ENCODE data around the gene FIZ1.

Gene FIZ1

GRCh38 chr19:55566823-55567222 lies 32.5 kb downstream of the FIZ1 start:
- no peak for DNase-seq

GRCh38 chr19:55563261-55563690 lies 36.0 kb downstream of the FIZ1 start:
- DNase-seq = peak; percentile 52

GRCh38 chr19:55559684-55560083 lies 39.6 kb downstream of the FIZ1 start:
- DNase-seq = no peak

GRCh38 chr19:55554741-55555152 lies 44.6 kb downstream of the FIZ1 start:
- no peak for DNase-seq

- DNase-seq = no peak
Observed at GRCh38 chr19:55554302-55554701, 45.0 kb downstream of the FIZ1 start.

- DNase-seq = no peak
Observed at GRCh38 chr19:55553217-55554182, 45.8 kb downstream of the FIZ1 start.

GRCh38 chr19:55552620-55553019 lies 46.7 kb downstream of the FIZ1 start:
- no peak for DNase-seq

GRCh38 chr19:55552206-55552605 lies 47.1 kb downstream of the FIZ1 start:
- DNase-seq = peak; percentile 39

- no peak for DNase-seq
Observed at GRCh38 chr19:55550321-55550650, 49.0 kb downstream of the FIZ1 start.

- DNase-seq = no peak
Observed at GRCh38 chr19:55549500-55550320, 49.6 kb downstream of the FIZ1 start.

GRCh38 chr19:55546822-55547614 lies 52.3 kb downstream of the FIZ1 start:
- no peak for DNase-seq

GRCh38 chr19:55546011-55546410 lies 53.3 kb downstream of the FIZ1 start:
- no peak for DNase-seq

GRCh38 chr19:55545443-55545842 lies 53.9 kb downstream of the FIZ1 start, which contains the start of gene SBK3:
SBK3 (minus strand) TSS chr19:55545543; CDS start chr19:55545543, 0 bp downstream.
- DNase-seq = no peak

GRCh38 chr19:55544776-55545439 lies 54.4 kb downstream of the FIZ1 start:
- DNase-seq = no peak

- no peak for DNase-seq
Observed at GRCh38 chr19:55544014-55544413, 55.3 kb downstream of the FIZ1 start.

- no peak for DNase-seq
Observed at GRCh38 chr19:55543567-55543966, 55.8 kb downstream of the FIZ1 start.

- no peak for DNase-seq
Observed at GRCh38 chr19:55542292-55542855, 56.9 kb downstream of the FIZ1 start.

Measured in NCI-H1694 (cell line).